Ovary (tissue), 9 donors: ENCODE measurements around the gene TEX48. TPM values are rescaled to one million over a fixed set of nuclear protein-coding genes. Genes with fewer than 3 reads are reported as not detected.

Experiments used
- DNase-seq, 5 donors: peaks; one replicate each; pipeline ENCODE4 v3.0.0-alpha.2; 2019 to 2020
- H3K27ac ChIP-seq, 2 donors: fragments of 200-600 bp; one replicate each; pipeline versions ENCODE4 v1.5.1 to v1.8.0; 2019 to 2022
- H3K27me3 ChIP-seq: fragments of 200-600 bp; one replicate; pipeline ENCODE4 v1.8.0; 2022
- H3K36me3 ChIP-seq: fragments of 200-600 bp; sonication (generic); one replicate; pipeline ENCODE4 v1.5.1; 2019
- H3K4me1 ChIP-seq: one replicate; pipeline ENCODE4 v1.8.1; 2013; ENCODE audit warnings: mild to moderate bottlenecking, moderate library complexity; ENCODE audit not compliant: insufficient read depth
- H3K4me3 ChIP-seq: fragments of 200-600 bp; sonication (generic); one replicate; pipeline ENCODE4 v1.5.1; 2017
- H3K9me3 ChIP-seq, 2 donors: fragments of 200-600 bp in 1 of 2; sonication (generic) in 1 of 2; one replicate each; pipeline versions ENCODE4 v1.5.1 to v1.8.1; 2013 to 2019; ENCODE audit warnings: mild to moderate bottlenecking in 1 of 2, moderate library complexity in 1 of 2
- EP300 ChIP-seq: sonication (generic); formaldehyde crosslinking; IDR thresholded peaks from one replicate; pipeline ENCODE4 v1.6.1; 2017; ENCODE audit warnings: antibody characterized with exemption
- POLR2A ChIP-seq: fragments of 450-650 bp; IDR thresholded peaks from one replicate; pipeline ENCODE4 v1.6.1; 2017; ENCODE audit warnings: antibody characterized with exemption, mild to moderate bottlenecking, moderate library complexity
- WGBS, 3 donors: extraction: QIAGEN DNeasy Blood & Tissue Kit in 1 of 3; methylation state at CpG; one replicate each; pipeline versions ENCODE4 v1.1.5 to v1.1.7; 2013 to 2017; 5-methylcytosine and 5-hydroxymethylcytosine counted together
- intact Hi-C, 4 donors: fragments of 100-400 bp; cut with DNase I; formaldehyde crosslinking; loops; one replicate each; pipeline versions ENCODE4 v1.11.0 to v1.15.1; 2022 to 2023
- polyA plus RNA-seq, 2 donors: library from polyadenylated mRNA; stranded (reverse); fragments of 200-250 nt in 1 of 2; fragments of 350-450 nt in 1 of 2; fragmentation: Illumina TruSeq in 1 of 2; extraction: RNeasy Lipid Tissue Mini Kit (QIAGEN cat#74804) in 1 of 2; gene quantifications; one replicate each; pipeline ENCODE4 v1.2.3, GENCODE V29; 2013 to 2014
- total RNA-seq, 7 donors: library from RNA; depleted of rRNA in 2 of 7; stranded (reverse); fragments of >200 nt in 2 of 7; fragmentation: NEBNext Ultra II Directional in 3 of 7; extraction: Animal tissue kit (Norgen Biotek cat#: 25700) in 3 of 7; gene quantifications; one replicate each; pipeline versions ENCODE4 v1.1.0 to v1.2.4, GENCODE V29; 2016 to 2023
- TF ChIP-seq, protein P1 (sequence below), 3 donors: fragments of 450-650 bp in 2 of 3; fragments of 200-600 bp in 1 of 3; IDR thresholded peaks; one replicate each; pipeline versions ENCODE4 v1.5.1 to v1.8.0; 2016 to 2022; ENCODE audit warnings: antibody characterized with exemption in 3 of 3, mild to moderate bottlenecking in 1 of 3
- donor health status: DM: no; HTN: no; CAD: no; lungs with moderate emphysema.
- donor health status: DM: no; HTN: no; CAD: no.
- donor health status: Bipolar disorder and iron deficiency.
- donor health status: DM: yes; HTN: yes; CAD: no.
- donor health status: DM: no; HTN: no; CAD: no.
- donor health status: DM: yes; HTN: yes; CAD: no.

The TEX48 gene
- total and polyA plus RNA-seq, 9 donors: not detected

DNA sequence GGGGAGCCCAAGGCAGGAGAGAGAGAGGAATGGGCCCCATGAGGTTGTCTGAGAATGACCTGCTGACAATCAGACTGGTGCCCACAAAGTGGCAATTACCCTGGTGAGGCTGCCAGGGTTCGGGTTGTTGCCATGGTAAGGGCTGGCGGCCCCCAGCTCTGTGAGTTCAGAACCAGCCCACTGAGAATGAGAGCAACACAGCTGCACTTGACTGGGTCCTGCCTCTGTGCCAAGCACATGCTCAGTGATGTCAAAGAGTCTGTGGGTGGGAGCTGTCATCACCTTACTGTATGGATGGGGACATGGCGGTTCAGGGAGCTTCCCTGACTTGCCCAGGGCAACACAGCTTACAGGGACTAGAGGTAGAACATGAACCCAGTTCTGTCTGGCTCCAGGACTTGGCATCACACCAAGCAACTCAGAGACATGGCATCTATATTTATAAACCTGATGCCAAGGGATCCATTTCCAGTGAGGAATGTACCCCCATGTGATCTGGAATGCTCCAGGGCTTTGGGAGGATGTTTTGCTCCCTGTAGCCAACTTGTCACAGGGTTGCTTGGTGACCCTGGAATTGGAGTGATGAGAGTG is 38.2 kb upstream of the TEX48 start:
- H3K4me1 ChIP-seq: no peaks in the 10 kb centered on the region
- TF ChIP-seq POLR2A (no peak), EP300 (no peak)
- TF ChIP-seq, protein P1, sequence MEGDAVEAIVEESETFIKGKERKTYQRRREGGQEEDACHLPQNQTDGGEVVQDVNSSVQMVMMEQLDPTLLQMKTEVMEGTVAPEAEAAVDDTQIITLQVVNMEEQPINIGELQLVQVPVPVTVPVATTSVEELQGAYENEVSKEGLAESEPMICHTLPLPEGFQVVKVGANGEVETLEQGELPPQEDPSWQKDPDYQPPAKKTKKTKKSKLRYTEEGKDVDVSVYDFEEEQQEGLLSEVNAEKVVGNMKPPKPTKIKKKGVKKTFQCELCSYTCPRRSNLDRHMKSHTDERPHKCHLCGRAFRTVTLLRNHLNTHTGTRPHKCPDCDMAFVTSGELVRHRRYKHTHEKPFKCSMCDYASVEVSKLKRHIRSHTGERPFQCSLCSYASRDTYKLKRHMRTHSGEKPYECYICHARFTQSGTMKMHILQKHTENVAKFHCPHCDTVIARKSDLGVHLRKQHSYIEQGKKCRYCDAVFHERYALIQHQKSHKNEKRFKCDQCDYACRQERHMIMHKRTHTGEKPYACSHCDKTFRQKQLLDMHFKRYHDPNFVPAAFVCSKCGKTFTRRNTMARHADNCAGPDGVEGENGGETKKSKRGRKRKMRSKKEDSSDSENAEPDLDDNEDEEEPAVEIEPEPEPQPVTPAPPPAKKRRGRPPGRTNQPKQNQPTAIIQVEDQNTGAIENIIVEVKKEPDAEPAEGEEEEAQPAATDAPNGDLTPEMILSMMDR (IDR thresholded peaks at IDR 0.05): no peak
- H3K27me3 ChIP-seq: no peaks in the 10 kb centered on the region
- WGBS, 3 donors: 59 to 82% (median 81%) methylated on average over 3 of the region's 3 CpGs
- H3K4me3 ChIP-seq: no peak overlapping the region
- no peaks in the 10 kb centered on the region for H3K36me3 ChIP-seq
- intact Hi-C loops: no loop called here
- H3K27ac ChIP-seq: no peak overlapping the region
- no peaks in the 10 kb centered on the region for H3K9me3 ChIP-seq
- DNase-seq: no peak

DNA sequence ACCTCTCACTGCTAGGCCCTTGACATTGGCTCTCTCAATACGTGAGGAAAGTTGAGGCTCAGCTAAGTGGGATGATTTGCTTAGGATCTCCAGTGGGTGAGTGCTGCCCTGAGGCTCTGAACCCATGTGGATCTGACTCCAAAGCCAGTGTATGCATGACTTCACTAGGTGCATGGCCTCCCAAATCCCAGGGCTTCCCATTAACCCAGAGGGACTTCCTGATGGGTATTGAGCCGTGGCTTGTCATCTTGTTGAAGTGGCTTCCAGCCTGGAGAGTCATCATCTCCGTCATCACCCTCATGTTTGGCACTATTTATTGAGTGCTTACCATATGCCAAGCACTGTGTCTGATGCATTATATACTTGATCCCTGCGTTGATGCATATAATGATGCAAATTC is 37.3 kb upstream of the TEX48 start:
- H3K36me3 ChIP-seq: no peaks in the 10 kb centered on the region
- 84 to 86% (median 85%) methylated on average over 4 of the region's 4 CpGs for WGBS, 3 donors
- DNase-seq: no peak
- H3K27ac ChIP-seq: no peak overlapping the region
- no peaks in the 10 kb centered on the region for H3K27me3 ChIP-seq
- H3K9me3 ChIP-seq: no peaks in the 10 kb centered on the region
- intact Hi-C loops: no loop called here
- no peak overlapping the region for H3K4me3 ChIP-seq
- TF ChIP-seq, protein P1 (IDR thresholded peaks at IDR 0.05): no peak
- TF ChIP-seq EP300: no peak
- no peak for TF ChIP-seq POLR2A
- no peaks in the 10 kb centered on the region for H3K4me1 ChIP-seq

DNA sequence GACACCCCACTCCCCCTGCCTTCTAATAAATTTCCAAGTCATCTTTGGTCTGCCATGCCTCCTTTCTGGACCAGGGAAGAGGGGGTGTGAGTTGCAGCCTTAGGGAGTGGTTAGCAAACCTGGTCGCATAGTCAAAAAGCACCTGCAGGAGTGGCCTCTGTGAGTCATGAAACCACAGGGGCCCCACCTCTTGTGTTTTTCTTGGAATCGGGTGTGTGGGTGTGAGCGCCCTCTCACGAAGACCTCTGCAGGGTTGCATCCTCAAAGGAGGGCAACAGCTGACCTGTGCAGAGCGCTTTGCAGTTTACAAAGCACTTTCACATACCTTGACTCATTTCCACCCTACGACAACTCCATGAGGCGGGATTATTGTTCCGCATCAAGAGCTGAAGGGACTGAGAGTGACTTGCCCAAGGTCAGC is 36.8 kb upstream of the TEX48 start:
- TF ChIP-seq POLR2A (no peak), EP300 (no peak)
- intact Hi-C loops: no loop called here
- H3K27ac ChIP-seq: no peak overlapping the region
- H3K4me3 ChIP-seq: no peak overlapping the region
- no peaks in the 10 kb centered on the region for H3K27me3 ChIP-seq
- no peak for DNase-seq
- no peaks in the 10 kb centered on the region for H3K9me3 ChIP-seq
- 76 to 91% (median 78%) methylated on average over 8 of the region's 8 CpGs for WGBS, 3 donors
- no peaks in the 10 kb centered on the region for H3K4me1 ChIP-seq
- no peaks in the 10 kb centered on the region for H3K36me3 ChIP-seq

GRCh38 chr9:114717908-114718486 is 36.0 kb upstream of the TEX48 start:
- H3K36me3 ChIP-seq: no peaks in the 10 kb centered on the region
- H3K4me3 ChIP-seq: no peak overlapping the region
- no peaks in the 10 kb centered on the region for H3K4me1 ChIP-seq
- 74 to 84% (median 80%) methylated on average over 3 of the region's 3 CpGs for WGBS, 3 donors
- DNase-seq: no peak
- H3K27ac ChIP-seq: no peak overlapping the region
- TF ChIP-seq, protein P1 (IDR thresholded peaks at IDR 0.05): no peak
- TF ChIP-seq EP300: no peak
- TF ChIP-seq POLR2A: no peak
- intact Hi-C loops: no loop called here
- H3K27me3 ChIP-seq: no peaks in the 10 kb centered on the region
- H3K9me3 ChIP-seq: no peaks in the 10 kb centered on the region

- intact Hi-C loops: no loop called here
- Histone ChIP-seq H3K36me3 (no peaks in the 10 kb centered on the region), H3K27ac (no peak overlapping the region), H3K4me1 (no peaks in the 10 kb centered on the region), H3K4me3 (no peak overlapping the region), H3K27me3 (no peaks in the 10 kb centered on the region), H3K9me3 (no peaks in the 10 kb centered on the region)
- WGBS, 3 donors: 71 to 86% (median 73%) methylated on average over 1 of the region's 1 CpG
- TF ChIP-seq POLR2A: no peak
- TF ChIP-seq EP300: no peak
- TF ChIP-seq, protein P1 (IDR thresholded peaks at IDR 0.05): no peak
- no peak for DNase-seq
Measured at GRCh38 chr9:114709636-114710035, 27.6 kb upstream of the TEX48 start.
